Glomerular visceral epithelial cell (primary cell): ENCODE measurements around the gene SAMD14.

Experiments used
- DNase-seq: peaks from one replicate; pipeline ENCODE4 v3.0.0-alpha.2; 2016; ENCODE audit errors: extremely low spot score

Gene SAMD14

GRCh38 chr17:50165066-50165465 is 35.1 kb upstream of the SAMD14 start:
- no peak for DNase-seq

GRCh38 chr17:50164697-50164988 is 34.7 kb upstream of the SAMD14 start:
- no peak for DNase-seq

- DNase-seq, result no peak
Observed at GRCh38 chr17:50163843-50164696, 34.1 kb upstream of the SAMD14 start.

- no peak for DNase-seq
Observed at GRCh38 chr17:50162466-50163254, 32.7 kb upstream of the SAMD14 start.

- no peak for DNase-seq
Observed at GRCh38 chr17:50161911-50162288, 31.9 kb upstream of the SAMD14 start.

- peak; percentile 92 for DNase-seq
Observed at GRCh38 chr17:50161023-50161910, 31.3 kb upstream of the SAMD14 start.

- DNase-seq, result no peak
Observed at GRCh38 chr17:50157891-50158290, 27.9 kb upstream of the SAMD14 start.

- no peak for DNase-seq
Observed at GRCh38 chr17:50155115-50155819, 25.3 kb upstream of the SAMD14 start.

- no peak for DNase-seq
Observed at GRCh38 chr17:50154604-50155003, 24.6 kb upstream of the SAMD14 start.

- no peak for DNase-seq
Observed at GRCh38 chr17:50153650-50154575, 24.0 kb upstream of the SAMD14 start.

- DNase-seq, result no peak
Observed at GRCh38 chr17:50152736-50153135, 22.8 kb upstream of the SAMD14 start.

- DNase-seq, result peak; percentile 88
Observed at GRCh38 chr17:50151937-50152547, 22.1 kb upstream of the SAMD14 start.

GRCh38 chr17:50151041-50151936 is 21.3 kb upstream of the SAMD14 start:
- DNase-seq, result peak; percentile 91

GRCh38 chr17:50150354-50151040 is 20.5 kb upstream of the SAMD14 start, which contains the start of gene PPP1R9B:
TSS of gene PPP1R9B (minus strand) at chr17:50150677. CDS start at chr17:50150513, 164 bp downstream.
- DNase-seq, result no peak

GRCh38 chr17:50149417-50150353 is 19.7 kb upstream of the SAMD14 start:
- peak; percentile 58 for DNase-seq

GRCh38 chr17:50149091-50149416 is 19.1 kb upstream of the SAMD14 start:
- no peak for DNase-seq
